SK-N-SH (cell line): ENCODE data around the gene TMEM178A. TPM values are rescaled to one million over a fixed set of nuclear protein-coding genes. Genes with fewer than 3 reads are reported as not detected.

ENCODE experiments used
- CTCF ChIA-PET: fragments of 300-600, 350-600 bp; formaldehyde crosslinking; extraction: SDS; loops from one replicate; lab custom pipeline; 2021; lab: Yijun Ruan, JAX
- POLR2A ChIA-PET: fragments of 350-600 bp; sonication (Branson Sonifier 250); formaldehyde crosslinking; extraction: SDS; loops from one replicate; lab custom pipeline; 2020; ENCODE audit warnings: antibody characterized with exemption, inconsistent platforms; lab: Yijun Ruan, JAX
- DNase-seq: peaks from one replicate; pipeline ENCODE4 v3.0.0; 2012
- H2AFZ ChIP-seq: fragments of 200-600 bp; sonication (generic); 2 replicates; pipeline ENCODE4 v1.8.1; 2016; ENCODE audit warnings: antibody characterized with exemption, mild to moderate bottlenecking, low read depth
- H3F3A ChIP-seq: fragments of 200-600 bp; sonication (generic); replicated peaks from 2 replicates; pipeline ENCODE3; 2016; ENCODE audit warnings: antibody characterized with exemption, mild to moderate bottlenecking; ENCODE audit not compliant: insufficient read depth
- H3K27ac ChIP-seq, 2 experiments: fragments of 200-500 bp in 1 of 2; fragments of 200-600 bp in 1 of 2; sonication (Bioruptor generic) in 1 of 2; sonication (generic), shearing (Covaris generic) in 1 of 2; 2 replicates each; pipeline versions ENCODE4 v1.5.1 to v1.6.1; 2014 to 2016; ENCODE audit warnings: low read depth in 2 of 2, inconsistent platforms in 1 of 2, low read length in 1 of 2, mild to moderate bottlenecking in 1 of 2, mixed read lengths in 1 of 2
- H3K27me3 ChIP-seq: fragments of 200-600 bp; sonication (generic), shearing (Covaris generic); 2 replicates; pipeline ENCODE4 v1.6.1; 2016; ENCODE audit warnings: mixed run types; ENCODE audit not compliant: insufficient read depth
- H3K36me3 ChIP-seq, 2 experiments: fragments of 200-500 bp in 1 of 2; fragments of 200-600 bp in 1 of 2; sonication (Bioruptor generic) in 1 of 2; sonication (generic) in 1 of 2; replicated peaks in 1 of 2; 2 replicates each; pipeline versions ENCODE3 to v1.5.1; 2014 to 2016; ENCODE audit warnings: low read length in 1 of 2, mild to moderate bottlenecking in 1 of 2; ENCODE audit not compliant: insufficient read depth in 2 of 2, control insufficient read depth in 1 of 2
- H3K4me1 ChIP-seq, 2 experiments: fragments of 200-500 bp in 1 of 2; fragments of 200-600 bp in 1 of 2; sonication (Bioruptor generic) in 1 of 2; sonication (generic), shearing (Covaris generic) in 1 of 2; 2 replicates each; pipeline versions ENCODE4 v1.5.1 to v1.6.1; 2014 to 2016; ENCODE audit warnings: low read depth in 1 of 2, low read length in 1 of 2, mixed run types in 1 of 2; ENCODE audit not compliant: insufficient read depth in 2 of 2, control insufficient read depth in 1 of 2
- H3K4me2 ChIP-seq: fragments of 200-600 bp; sonication (generic), shearing (Covaris generic); 2 replicates; pipeline ENCODE4 v1.6.1; 2017; ENCODE audit warnings: mixed run types
- H3K4me3 ChIP-seq, 2 experiments: fragments of 200-500 bp in 1 of 2; fragments of 200-600 bp in 1 of 2; sonication (Bioruptor generic) in 1 of 2; sonication (generic), shearing (Covaris generic) in 1 of 2; 2 replicates each; pipeline versions ENCODE4 v1.5.1 to v1.8.1; 2014 to 2016; ENCODE audit warnings: low read depth in 2 of 2, inconsistent platforms in 1 of 2, low read length in 1 of 2, mild to moderate bottlenecking in 1 of 2, mixed read lengths in 1 of 2, moderate library complexity in 1 of 2
- H3K79me2 ChIP-seq: fragments of 200-600 bp; sonication (generic); 2 replicates; pipeline ENCODE4 v1.8.1; 2017; ENCODE audit warnings: mild to moderate bottlenecking; ENCODE audit not compliant: insufficient read depth
- H3K9ac ChIP-seq: fragments of 200-600 bp; sonication (generic); 2 replicates; pipeline ENCODE4 v1.6.1; 2017; ENCODE audit warnings: mixed run types
- H3K9me2 ChIP-seq: fragments of 200-600 bp; sonication (generic); 2 replicates; pipeline ENCODE4 v1.6.1; 2017; ENCODE audit warnings: mixed run types
- H3K9me3 ChIP-seq: fragments of 200-600 bp; sonication (generic); 2 replicates; pipeline ENCODE4 v1.6.1; 2017; ENCODE audit warnings: mixed run types, mild to moderate bottlenecking, moderate library complexity
- H4K20me1 ChIP-seq: fragments of 200-600 bp; sonication (generic); 2 replicates; pipeline ENCODE4 v1.6.1; 2017; ENCODE audit warnings: mild to moderate bottlenecking, mixed run types; ENCODE audit not compliant: insufficient read depth
- CHD2 ChIP-seq: fragments of 150-350 bp; IDR thresholded peaks from 2 replicates; pipeline ENCODE4 v1.6.1; 2018; ENCODE audit warnings: low read length; ENCODE audit not compliant: partially characterized antibody
- CTCF ChIP-seq: fragments of 200-600 bp; sonication (generic); IDR thresholded peaks from 2 replicates; pipeline ENCODE4 v1.6.1; 2017; ENCODE audit warnings: antibody characterized with exemption, mild to moderate bottlenecking, moderate library complexity
- EP300 ChIP-seq, 2 experiments: IDR thresholded peaks; 2 replicates each; pipeline versions ENCODE4 v1.4.0 to v1.6.1; 2012; ENCODE audit warnings: borderline replicate concordance in 1 of 2, low read depth in 1 of 2, low read length in 1 of 2
- FOXJ3 ChIP-seq: sonication (generic); formaldehyde crosslinking; IDR thresholded peaks from 2 replicates; pipeline ENCODE4 v1.5.1; 2020; ENCODE audit warnings: mild to moderate bottlenecking, missing genetic modification reagents
- GATA2 ChIP-seq: sonication (generic); formaldehyde crosslinking; IDR thresholded peaks from 2 replicates; pipeline ENCODE4 v1.5.0; 2020; ENCODE audit warnings: mild to moderate bottlenecking, missing genetic modification reagents
- IRF3 ChIP-seq: fragments of 150-350 bp; IDR thresholded peaks from 2 replicates; pipeline ENCODE4 v1.6.1; 2016; ENCODE audit warnings: mild to moderate bottlenecking, low read depth, low read length
- MAX ChIP-seq: IDR thresholded peaks from 2 replicates; pipeline ENCODE4 v1.4.0; 2012; ENCODE audit warnings: low read depth
- NRF1 ChIP-seq: IDR thresholded peaks from 2 replicates; pipeline ENCODE4 v1.6.1; 2012; ENCODE audit warnings: low read depth, mild to moderate bottlenecking, low read length
- PBX3 ChIP-seq: IDR thresholded peaks from 2 replicates; pipeline ENCODE4; 2012
- POLR2AphosphoS5 ChIP-seq: IDR thresholded peaks from 2 replicates; pipeline ENCODE4 v1.6.1; 2012; ENCODE audit warnings: low read depth, low read length
- RCOR1 ChIP-seq: fragments of 150-350 bp; IDR thresholded peaks from 2 replicates; pipeline ENCODE4 v1.6.1; 2017; ENCODE audit warnings: antibody characterized with exemption, low read length
- RXRA ChIP-seq: IDR thresholded peaks from 2 replicates; pipeline ENCODE4 v1.4.0; 2012; ENCODE audit warnings: low read depth, mild to moderate bottlenecking, borderline replicate concordance
- TEAD4 ChIP-seq: IDR thresholded peaks from 2 replicates; pipeline ENCODE4 v1.4.0; 2012; ENCODE audit warnings: mild to moderate bottlenecking, borderline replicate concordance; ENCODE audit not compliant: insufficient read depth
- USF2 ChIP-seq: fragments of 150-350 bp; IDR thresholded peaks from 2 replicates; pipeline ENCODE4 v1.6.1; 2017; ENCODE audit warnings: antibody characterized with exemption, low read length, low read depth, borderline replicate concordance
- WGBS: methylation state at CpG from one replicate; pipeline ENCODE4 v1.1.6; 2017; ENCODE audit warnings: low lambda C conversion rate; 5-methylcytosine and 5-hydroxymethylcytosine counted together
- polyA plus RNA-seq, 3 experiments: library from polyadenylated mRNA; depleted of rRNA; stranded (reverse); fragments of >200 nt; gene quantifications; 2 replicates each; pipeline ENCODE4 v1.2.3, GENCODE V29; 2012

TMEM178A gene
- polyA plus RNA-seq, 1 of the 3 experiments (the other 2 are of a cell fraction), result 0.84 TPM

GRCh38 chr2:39703181-39703872 is 37.6 kb downstream of the TMEM178A start:
- POLR2A ChIA-PET, result interaction anchor here (0.6 kb wide), 1 partner anchor 338 kb away, joined by 3 read pairs; no protein-coding TSS in a partner anchor
- Histone ChIP-seq H3K79me2 (no peaks in the 10 kb centered on the region), H3K4me1 (peaks cover 0 to 7% of the 10 kb centered on the region in 2 experiments; a peak in 2 of 4 replicates), H3F3A (no peaks in the 10 kb centered on the region), H4K20me1 (no peaks in the 10 kb centered on the region), H3K36me3 (peaks cover 0 to 6% of the 10 kb centered on the region in 2 experiments), H3K4me2 (no peak overlapping the region), H3K9me3 (peaks cover 26% of the 10 kb centered on the region), H2AFZ (no peak overlapping the region), H3K9me2 (no peaks in the 10 kb centered on the region), H3K27me3 (no peaks in the 10 kb centered on the region), H3K4me3 (no peak overlapping the region), H3K27ac (no peak overlapping the region; a peak in 2 of 4 replicates), H3K9ac (no peak overlapping the region)
- DNase-seq, result peak; percentile 44
- CTCF ChIA-PET, result interaction anchor here (0.7 to 3.2 kb wide), 6 partner anchors 11 to 323 kb away, joined by 3 to 12 read pairs (median 5); no protein-coding TSS in a partner anchor
- WGBS, result 21% methylated on average over 3 of the region's 3 CpGs
- no peak for TF ChIP-seq MAX
- no peak for TF ChIP-seq FOXJ3
- TF ChIP-seq TEAD4, result no peak
- TF ChIP-seq PBX3, result no peak
- TF ChIP-seq CHD2, result peak; percentile 39
- TF ChIP-seq RXRA, result no peak
- no peak for TF ChIP-seq NRF1
- no peak for TF ChIP-seq IRF3
- TF ChIP-seq EP300 (IDR thresholded peaks at IDR 0.05; ENCODE audit: borderline replicate concordance in 1 of 2, low read depth in 1 of 2, low read length in 1 of 2), result peak in 1 of 2 experiments; percentile 69; a peak in 1 of 4 replicates
- peak; percentile 53; the same call in 1 of the 2 replicates for TF ChIP-seq RCOR1
- peak; percentile 79 for TF ChIP-seq GATA2 (CRISPR knock-in tag)
- TF ChIP-seq USF2, result no peak
- TF ChIP-seq CTCF, result no peak
- no peak for TF ChIP-seq POLR2AphosphoS5
